Ovary (tissue), 9 donors: ENCODE results near the gene HPCAL1. TPM values are rescaled to one million over a fixed set of nuclear protein-coding genes. Genes with fewer than 3 reads are reported as not detected.

Source experiments
- DNase-seq, 5 donors: peaks; one replicate each; pipeline ENCODE4 v3.0.0-alpha.2; 2019 to 2020
- H3K27ac ChIP-seq, 2 donors: fragments of 200-600 bp; one replicate each; pipeline versions ENCODE4 v1.5.1 to v1.8.0; 2019 to 2022
- H3K27me3 ChIP-seq: fragments of 200-600 bp; one replicate; pipeline ENCODE4 v1.8.0; 2022
- H3K36me3 ChIP-seq: fragments of 200-600 bp; sonication (generic); one replicate; pipeline ENCODE4 v1.5.1; 2019
- H3K4me1 ChIP-seq: one replicate; pipeline ENCODE4 v1.8.1; 2013; ENCODE audit warnings: mild to moderate bottlenecking, moderate library complexity; ENCODE audit not compliant: insufficient read depth
- H3K4me3 ChIP-seq: fragments of 200-600 bp; sonication (generic); one replicate; pipeline ENCODE4 v1.5.1; 2017
- H3K9me3 ChIP-seq, 2 donors: fragments of 200-600 bp in 1 of 2; sonication (generic) in 1 of 2; one replicate each; pipeline versions ENCODE4 v1.5.1 to v1.8.1; 2013 to 2019; ENCODE audit warnings: mild to moderate bottlenecking in 1 of 2, moderate library complexity in 1 of 2
- CTCF ChIP-seq, 3 donors: fragments of 450-650 bp in 2 of 3; fragments of 200-600 bp in 1 of 3; IDR thresholded peaks; one replicate each; pipeline versions ENCODE4 v1.5.1 to v1.8.0; 2016 to 2022; ENCODE audit warnings: antibody characterized with exemption in 3 of 3, mild to moderate bottlenecking in 1 of 3
- EP300 ChIP-seq: sonication (generic); formaldehyde crosslinking; IDR thresholded peaks from one replicate; pipeline ENCODE4 v1.6.1; 2017; ENCODE audit warnings: antibody characterized with exemption
- POLR2A ChIP-seq: fragments of 450-650 bp; IDR thresholded peaks from one replicate; pipeline ENCODE4 v1.6.1; 2017; ENCODE audit warnings: antibody characterized with exemption, mild to moderate bottlenecking, moderate library complexity
- WGBS, 3 donors: extraction: QIAGEN DNeasy Blood & Tissue Kit in 1 of 3; methylation state at CpG; one replicate each; pipeline versions ENCODE4 v1.1.5 to v1.1.7; 2013 to 2017; 5-methylcytosine and 5-hydroxymethylcytosine counted together
- intact Hi-C, 4 donors: fragments of 100-400 bp; cut with DNase I; formaldehyde crosslinking; loops; one replicate each; pipeline versions ENCODE4 v1.11.0 to v1.15.1; 2022 to 2023
- polyA plus RNA-seq, 2 donors: library from polyadenylated mRNA; stranded (reverse); fragments of 200-250 nt in 1 of 2; fragments of 350-450 nt in 1 of 2; fragmentation: Illumina TruSeq in 1 of 2; extraction: RNeasy Lipid Tissue Mini Kit (QIAGEN cat#74804) in 1 of 2; gene quantifications; one replicate each; pipeline ENCODE4 v1.2.3, GENCODE V29; 2013 to 2014
- total RNA-seq, 7 donors: library from RNA; depleted of rRNA in 2 of 7; stranded (reverse); fragments of >200 nt in 2 of 7; fragmentation: NEBNext Ultra II Directional in 3 of 7; extraction: Animal tissue kit (Norgen Biotek cat#: 25700) in 3 of 7; gene quantifications; one replicate each; pipeline versions ENCODE4 v1.1.0 to v1.2.4, GENCODE V29; 2016 to 2023
- donor health status: DM: no; HTN: no; CAD: no; lungs with moderate emphysema.
- donor health status: DM: no; HTN: no; CAD: no.
- donor health status: Bipolar disorder and iron deficiency.
- donor health status: DM: yes; HTN: yes; CAD: no.
- donor health status: DM: no; HTN: no; CAD: no.
- donor health status: DM: yes; HTN: yes; CAD: no.

HPCAL1 gene
- total and polyA plus RNA-seq, 9 donors: 11.4 to 69.5 (median 18.5) TPM

- no peaks in the 10 kb centered on the region for H3K36me3 ChIP-seq
- no peak overlapping the region for H3K27ac ChIP-seq
- intact Hi-C loops: no loop called here
- TF ChIP-seq POLR2A (no peak), EP300 (no peak), CTCF (IDR thresholded peaks at IDR 0.05) (no peak)
- 64 to 66% (median 65%) methylated on average over 6 of the region's 6 CpGs for WGBS, 3 donors
- H3K4me1 ChIP-seq: no peaks in the 10 kb centered on the region
- no peak for DNase-seq
- H3K27me3 ChIP-seq: no peaks in the 10 kb centered on the region
- no peak overlapping the region for H3K4me3 ChIP-seq
- H3K9me3 ChIP-seq: no peaks in the 10 kb centered on the region
These were observed 30.8 kb upstream of the HPCAL1 start for GRCh38 chr2:10271946-10272345.

GRCh38 chr2:10272464-10272863 lies 30.2 kb upstream of the HPCAL1 start:
- intact Hi-C loops: no loop called here
- 93 to 95% (median 94%) methylated on average over 10 of the region's 10 CpGs for WGBS, 3 donors
- DNase-seq: no peak

GRCh38 chr2:10273215-10274175 lies 29.2 kb upstream of the HPCAL1 start:
- peak in 1 of 5 donors; percentile 5 for DNase-seq
- TF ChIP-seq CTCF (IDR thresholded peaks at IDR 0.05): no peak
- TF ChIP-seq EP300: no peak
- TF ChIP-seq POLR2A: no peak
- Histone ChIP-seq H3K4me3 (no peak overlapping the region), H3K27me3 (no peaks in the 10 kb centered on the region), H3K36me3 (no peaks in the 10 kb centered on the region), H3K27ac (no peak overlapping the region), H3K4me1 (peaks cover 8% of the 10 kb centered on the region), H3K9me3 (no peaks in the 10 kb centered on the region)
- 86 to 89% (median 87%) methylated on average over 22 of the region's 22 CpGs for WGBS, 3 donors
- intact Hi-C loops: no loop called here

More at GRCh38 chr2:10272464-10272863, 30.2 kb upstream of the HPCAL1 start:
- no peaks in the 10 kb centered on the region for H3K9me3 ChIP-seq
- no peaks in the 10 kb centered on the region for H3K36me3 ChIP-seq
- no peak overlapping the region for H3K27ac ChIP-seq
- no peaks in the 10 kb centered on the region for H3K27me3 ChIP-seq
- no peak overlapping the region for H3K4me3 ChIP-seq
- peaks cover under 1% of the 10 kb centered on the region for H3K4me1 ChIP-seq
- no peak for TF ChIP-seq EP300
- no peak for TF ChIP-seq POLR2A
- TF ChIP-seq CTCF (IDR thresholded peaks at IDR 0.05): no peak

- Histone ChIP-seq H3K4me3 (no peak overlapping the region), H3K4me1 (peaks cover 8% of the 10 kb centered on the region), H3K36me3 (no peaks in the 10 kb centered on the region), H3K27me3 (no peaks in the 10 kb centered on the region), H3K9me3 (no peaks in the 10 kb centered on the region), H3K27ac (no peak overlapping the region)
- intact Hi-C loops: no loop called here
- 90 to 92% (median 90%) methylated on average over 14 of the region's 14 CpGs for WGBS, 3 donors
- TF ChIP-seq POLR2A: no peak
- DNase-seq: no peak
These were observed 28.3 kb upstream of the HPCAL1 start for GRCh38 chr2:10274376-10274775.
